GM18873 (cell line): Measurements from ENCODE around the gene NATD1.

Experiments used
- ATAC-seq: cut with Tn5 transposase; IDR thresholded peaks from one replicate; pipeline ENCODE4 v1.9.1; 2021; ENCODE audit warnings: mild to moderate bottlenecking, moderate library complexity, moderate number of reproducible peaks; ENCODE audit not compliant: unreplicated experiment, low FRiP score

NATD1 gene, protein sequence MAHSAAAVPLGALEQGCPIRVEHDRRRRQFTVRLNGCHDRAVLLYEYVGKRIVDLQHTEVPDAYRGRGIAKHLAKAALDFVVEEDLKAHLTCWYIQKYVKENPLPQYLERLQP

DNA sequence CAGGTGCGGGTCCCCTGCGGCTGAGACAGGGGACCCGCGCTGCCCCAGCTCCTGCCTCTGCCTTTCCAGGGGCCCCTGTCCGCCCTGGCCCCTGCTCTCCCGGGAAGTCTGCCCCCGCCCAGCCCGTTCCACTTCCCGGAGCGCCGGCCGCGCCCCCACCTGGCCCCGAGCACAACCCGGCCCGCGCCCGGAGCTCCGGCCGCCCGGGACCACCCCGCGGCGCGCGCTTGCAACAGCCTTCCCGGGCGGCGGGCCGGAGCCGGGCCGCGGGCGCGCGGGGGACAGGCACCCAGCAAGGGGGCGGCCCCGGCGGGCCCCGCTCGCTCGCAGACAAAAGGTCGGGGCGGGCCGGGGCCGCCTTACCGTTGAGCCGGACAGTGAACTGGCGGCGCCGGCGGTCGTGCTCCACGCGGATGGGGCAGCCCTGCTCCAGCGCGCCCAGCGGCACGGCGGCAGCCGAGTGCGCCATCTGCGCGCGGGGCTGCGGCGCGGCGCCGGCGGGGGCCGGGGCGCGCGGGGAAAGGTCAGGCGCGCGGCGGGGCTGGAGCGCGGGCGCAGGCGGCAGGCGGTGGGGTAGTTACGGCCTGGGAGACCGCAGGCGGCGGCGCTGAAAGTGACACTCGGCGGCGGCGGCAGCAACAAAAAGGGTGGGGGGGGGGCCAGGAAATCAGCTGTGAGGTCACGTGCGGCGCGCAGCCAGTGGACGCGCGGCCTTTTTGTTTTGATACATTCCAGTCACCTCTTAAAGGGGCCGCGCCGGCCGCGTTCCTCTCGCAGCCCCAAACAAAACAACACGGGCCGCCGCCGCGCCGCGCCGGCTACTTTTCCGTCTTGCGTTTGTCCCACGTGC lies at the start of gene NATD1:
NATD1 (minus strand) TSS at position 615 of the 850 bp plus-strand sequence; CDS start at position 469, 146 bp downstream.
- no peak for ATAC-seq

DNA sequence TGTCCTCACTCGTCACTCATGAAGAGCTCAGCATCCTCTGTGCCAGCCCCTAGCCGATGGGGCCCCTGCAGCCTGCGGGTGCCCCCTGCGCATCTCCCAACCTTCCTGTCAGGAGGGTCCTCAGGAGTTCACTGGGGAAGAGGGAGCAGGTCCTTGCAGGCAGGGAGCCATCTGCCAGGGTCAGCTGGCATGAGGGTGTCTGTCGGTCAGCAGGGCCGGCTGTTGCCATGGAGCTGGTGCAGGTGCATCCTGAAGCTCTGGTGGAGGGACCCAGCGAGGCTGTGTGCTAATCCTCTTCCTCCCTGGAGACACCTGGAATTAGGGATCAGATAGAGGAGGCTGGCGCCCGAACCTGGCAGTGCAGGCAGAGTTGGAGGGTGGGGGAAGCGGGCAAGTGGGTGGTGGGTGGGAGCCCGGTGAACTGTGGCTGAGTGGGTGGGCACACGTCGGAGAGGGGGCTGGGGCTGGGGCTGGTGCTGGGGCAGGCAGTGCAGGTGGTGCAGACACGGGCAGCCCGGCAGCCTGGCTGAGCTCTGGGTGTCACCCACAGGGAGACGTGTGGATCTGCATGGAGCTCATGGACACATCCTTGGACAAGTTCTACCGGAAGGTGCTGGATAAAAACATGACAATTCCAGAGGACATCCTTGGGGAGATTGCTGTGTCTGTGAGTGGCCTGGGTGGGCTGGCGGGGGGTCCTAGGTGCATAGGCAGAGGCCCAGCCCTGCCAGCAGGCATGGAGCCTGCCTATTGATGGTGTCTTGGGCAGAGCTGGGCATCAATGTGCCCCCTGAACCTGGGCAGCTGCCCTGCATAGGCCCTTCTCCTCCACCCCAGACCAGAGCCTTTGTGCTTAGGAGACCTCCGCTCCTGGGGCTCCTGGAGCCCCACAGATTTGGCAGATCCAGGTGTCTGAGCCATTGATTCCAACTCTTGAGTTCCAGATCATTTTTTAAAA lies 48.7 kb upstream of the NATD1 start:
- no peak for ATAC-seq

DNA sequence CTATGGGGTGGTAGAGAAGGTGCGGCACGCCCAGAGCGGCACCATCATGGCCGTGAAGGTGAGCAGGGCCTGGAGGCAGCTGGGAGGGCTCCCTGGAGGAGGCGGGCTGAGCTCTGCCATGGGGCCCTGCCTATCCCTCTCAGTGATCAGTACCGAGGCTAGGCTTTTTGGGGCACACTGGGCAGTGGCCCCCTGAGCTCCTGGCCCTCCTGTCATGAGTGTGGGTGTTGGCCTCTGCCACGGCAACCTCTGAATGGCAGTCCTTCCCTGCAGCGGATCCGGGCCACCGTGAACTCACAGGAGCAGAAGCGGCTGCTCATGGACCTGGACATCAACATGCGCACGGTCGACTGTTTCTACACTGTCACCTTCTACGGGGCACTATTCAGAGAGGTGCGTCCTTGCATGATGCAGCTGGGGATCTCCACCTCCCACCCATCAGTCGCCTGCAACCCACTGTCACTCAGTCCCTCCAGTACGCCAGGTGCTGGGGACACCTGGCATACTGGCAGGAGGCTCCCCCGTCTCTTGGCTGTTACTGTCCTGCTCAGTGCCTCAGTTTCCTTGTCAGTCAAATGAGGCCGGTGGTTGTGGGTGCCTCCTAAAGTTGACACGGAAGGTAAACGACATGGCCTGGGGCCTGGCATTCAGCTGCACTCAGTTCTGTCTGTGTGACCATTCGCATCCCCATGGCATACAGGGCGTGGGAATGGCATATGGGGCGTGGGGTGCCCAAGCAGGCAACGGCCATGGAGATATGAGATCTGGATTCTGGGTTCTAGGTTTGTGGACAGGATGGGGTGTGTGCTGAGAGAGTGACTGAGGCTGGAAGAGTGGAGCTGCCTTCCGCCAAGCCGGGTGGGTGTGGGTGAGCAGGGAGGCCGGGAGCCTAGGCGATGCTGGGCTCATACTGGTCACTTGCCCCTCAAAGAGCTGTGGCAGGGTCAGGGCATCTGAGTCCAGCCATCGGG lies 47.7 kb upstream of the NATD1 start:
- ATAC-seq, result no peak

DNA sequence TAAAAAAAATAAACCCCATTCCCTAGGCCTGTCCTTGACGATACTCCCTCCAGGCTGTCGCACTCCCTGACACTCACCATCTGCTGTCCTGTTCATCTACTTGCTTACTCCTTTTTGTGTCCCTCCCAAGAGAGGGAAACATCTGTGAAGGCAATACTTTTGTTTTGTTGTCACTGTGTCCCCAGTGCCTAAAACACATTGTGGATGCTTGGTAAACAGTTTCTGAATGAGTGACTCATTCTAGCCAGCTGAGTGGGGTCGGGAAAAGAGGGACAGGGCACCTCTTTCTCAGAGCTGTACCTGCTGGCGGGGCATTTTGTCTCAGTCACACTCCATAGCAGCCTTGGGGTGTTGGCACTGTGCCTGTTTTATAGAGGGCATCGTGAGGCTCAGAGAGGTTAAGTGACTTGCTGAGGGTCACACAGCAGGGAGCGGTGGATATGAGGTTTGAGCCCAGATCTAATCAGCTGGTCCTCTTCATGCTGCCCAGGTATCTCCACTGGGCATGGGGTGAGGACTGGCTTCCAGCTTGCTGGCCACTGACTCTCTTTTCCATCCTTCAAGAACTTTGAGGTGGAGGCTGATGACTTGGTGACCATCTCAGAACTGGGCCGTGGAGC lies 46.9 kb upstream of the NATD1 start:
- ATAC-seq, result no peak

DNA sequence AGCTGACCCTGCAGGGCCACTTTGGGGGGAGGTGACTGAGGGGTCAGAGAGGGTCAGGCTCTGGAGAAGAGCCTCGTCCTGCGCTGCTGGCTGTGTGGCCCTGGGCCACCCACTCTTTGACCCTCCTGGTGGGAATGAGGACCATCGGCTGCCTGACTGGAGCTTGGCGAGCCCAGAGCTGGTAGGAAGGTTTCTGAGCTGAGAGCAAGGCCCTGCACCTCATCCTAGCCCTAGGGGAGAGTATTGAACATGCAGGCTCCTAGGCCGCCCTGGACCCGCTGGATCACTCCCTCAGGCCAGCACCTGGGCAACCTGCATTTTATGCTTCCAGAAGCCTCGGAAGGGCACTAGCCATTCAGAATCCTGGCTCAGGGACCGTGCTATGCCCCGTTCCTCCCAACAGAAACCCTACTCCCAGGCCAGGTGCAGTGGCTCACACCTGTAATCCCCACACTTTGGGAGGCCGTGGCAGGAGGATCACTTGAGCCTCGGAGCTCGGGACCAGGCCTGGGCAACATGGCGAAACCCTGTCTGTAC lies 45.8 kb upstream of the NATD1 start:
- no peak for ATAC-seq

DNA sequence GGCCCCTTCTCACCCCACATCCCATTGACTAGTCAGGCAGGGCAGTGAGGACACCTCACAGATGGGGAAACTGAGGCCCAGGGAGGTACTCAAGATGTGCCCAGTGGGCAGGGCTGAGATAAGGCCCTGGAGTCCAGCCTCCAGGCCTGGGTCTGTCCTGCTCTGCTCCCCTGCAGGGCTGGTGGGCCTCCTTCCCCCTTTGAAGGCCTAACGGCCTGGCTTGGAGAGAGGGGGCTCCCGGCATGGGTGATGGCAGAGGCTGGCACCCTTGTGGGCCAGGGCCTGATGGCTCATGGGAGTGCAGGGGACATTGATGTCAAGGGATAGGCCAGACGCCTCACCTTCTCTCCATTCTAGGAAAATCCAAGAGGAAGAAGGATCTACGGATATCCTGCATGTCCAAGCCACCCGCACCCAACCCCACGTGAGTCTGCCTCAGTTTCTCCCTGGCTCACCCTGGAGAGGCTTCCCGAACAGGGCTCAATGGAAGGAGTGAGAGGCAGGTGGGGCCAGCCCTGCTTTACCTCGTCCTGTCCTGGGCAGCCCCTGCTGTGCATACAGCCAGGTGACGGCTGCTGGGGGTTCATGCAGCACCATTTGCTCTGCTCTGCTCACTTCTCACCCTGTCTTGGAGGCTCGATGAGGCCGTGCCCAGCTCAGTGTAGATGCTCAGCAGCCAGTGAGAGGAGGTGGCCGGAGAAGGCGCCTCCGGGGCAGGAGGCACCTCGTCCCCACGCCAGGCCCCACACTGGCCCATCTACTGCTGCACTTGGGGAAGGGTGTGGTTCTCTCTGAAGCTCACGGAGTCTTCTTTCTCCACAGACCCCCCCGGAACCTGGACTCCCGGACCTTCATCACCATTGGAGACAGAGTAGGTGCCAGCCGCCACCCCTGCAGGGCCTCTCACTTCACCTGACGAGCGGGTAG lies 45.1 kb upstream of the NATD1 start:
- no peak for ATAC-seq

DNA sequence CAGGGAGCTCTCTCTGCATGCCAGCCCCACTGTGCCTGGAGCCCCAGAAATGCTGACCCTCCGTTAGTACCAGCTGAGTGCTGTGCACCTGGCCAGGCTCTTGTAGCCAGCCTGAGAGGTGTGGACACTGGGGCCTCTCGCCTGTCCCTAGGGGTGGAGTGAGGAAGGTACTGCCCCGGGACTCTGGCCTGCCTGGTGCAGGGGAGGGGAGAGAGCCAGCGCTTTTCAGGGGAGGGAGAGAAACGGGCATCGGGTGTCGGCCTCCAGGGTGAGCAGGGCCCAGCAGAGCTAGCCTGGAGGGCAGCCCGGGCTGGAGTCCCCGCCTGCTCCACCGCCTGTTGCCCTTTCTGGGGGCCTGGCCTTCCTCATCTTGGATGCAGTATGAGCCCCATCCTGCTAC lies 44.4 kb upstream of the NATD1 start:
- no peak for ATAC-seq

DNA sequence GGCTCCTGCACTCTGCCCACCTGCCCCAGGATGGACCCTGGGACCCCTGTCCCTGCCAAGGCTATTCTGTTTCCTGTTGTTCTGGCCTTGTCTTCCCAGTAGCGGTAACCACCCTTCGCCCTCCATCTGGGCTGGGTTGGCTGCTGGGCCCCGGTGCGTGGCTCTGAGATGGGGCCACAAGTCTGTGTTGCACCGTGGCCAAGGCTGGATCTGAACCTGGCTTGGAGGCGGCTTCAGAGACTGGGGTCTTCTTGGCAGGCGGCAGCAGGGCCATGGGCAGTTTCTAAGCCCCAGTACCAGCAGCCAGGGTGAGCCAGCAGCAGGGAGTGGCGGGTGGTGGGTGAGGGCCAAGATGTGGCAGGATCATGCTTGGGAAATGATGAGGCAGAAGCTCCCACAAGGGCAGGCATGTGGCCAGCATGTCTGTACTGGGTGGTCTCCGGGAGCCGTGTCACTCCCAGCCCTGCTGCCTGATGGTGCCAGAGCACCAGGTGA lies 43.9 kb upstream of the NATD1 start:
- ATAC-seq, result no peak

DNA sequence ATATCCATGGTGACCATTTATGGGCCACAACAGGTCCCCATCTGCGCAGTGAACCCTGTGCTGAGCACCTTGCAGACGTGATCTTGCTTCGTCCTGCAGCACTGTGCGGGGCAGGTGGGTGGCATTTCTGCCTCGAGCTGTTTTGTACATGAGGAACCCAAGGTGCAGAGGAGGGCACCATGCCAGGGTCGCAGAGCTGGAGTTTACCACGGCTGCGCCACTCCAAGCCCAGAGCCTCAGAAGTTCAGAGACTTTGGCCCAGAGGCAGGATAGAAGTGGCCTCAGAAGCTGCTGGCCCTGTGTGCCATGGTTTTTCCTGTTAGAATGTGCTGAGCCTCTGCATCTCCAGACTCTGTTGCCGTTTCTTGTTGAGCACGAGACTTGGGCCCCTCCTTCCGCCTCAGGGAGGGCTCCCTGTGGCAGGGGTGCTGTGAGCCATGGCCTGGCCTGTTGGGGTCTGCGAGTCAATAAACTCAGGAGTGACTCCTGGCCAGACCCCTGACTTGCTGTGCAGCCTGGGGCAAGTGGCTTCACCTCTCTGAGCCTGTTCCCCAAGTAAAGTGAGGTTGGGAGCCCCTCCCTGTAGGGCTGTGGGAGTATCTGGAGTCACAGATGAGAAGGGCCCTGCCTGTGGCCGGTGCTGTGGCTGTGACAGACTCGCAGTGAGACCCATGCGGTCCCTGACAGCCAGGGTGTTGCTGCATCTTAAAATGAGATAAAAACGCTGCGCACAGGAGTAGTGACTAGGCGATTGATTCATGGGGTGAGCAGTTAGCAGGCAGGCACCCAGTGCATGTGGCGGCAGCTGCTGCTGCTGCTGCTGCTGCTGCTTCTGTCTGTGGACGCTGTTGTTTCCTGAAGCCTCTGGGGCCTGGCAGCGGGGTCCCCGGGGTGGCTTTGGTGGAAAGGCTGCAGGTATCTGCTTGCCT lies 43.2 kb upstream of the NATD1 start:
- no peak for ATAC-seq

DNA sequence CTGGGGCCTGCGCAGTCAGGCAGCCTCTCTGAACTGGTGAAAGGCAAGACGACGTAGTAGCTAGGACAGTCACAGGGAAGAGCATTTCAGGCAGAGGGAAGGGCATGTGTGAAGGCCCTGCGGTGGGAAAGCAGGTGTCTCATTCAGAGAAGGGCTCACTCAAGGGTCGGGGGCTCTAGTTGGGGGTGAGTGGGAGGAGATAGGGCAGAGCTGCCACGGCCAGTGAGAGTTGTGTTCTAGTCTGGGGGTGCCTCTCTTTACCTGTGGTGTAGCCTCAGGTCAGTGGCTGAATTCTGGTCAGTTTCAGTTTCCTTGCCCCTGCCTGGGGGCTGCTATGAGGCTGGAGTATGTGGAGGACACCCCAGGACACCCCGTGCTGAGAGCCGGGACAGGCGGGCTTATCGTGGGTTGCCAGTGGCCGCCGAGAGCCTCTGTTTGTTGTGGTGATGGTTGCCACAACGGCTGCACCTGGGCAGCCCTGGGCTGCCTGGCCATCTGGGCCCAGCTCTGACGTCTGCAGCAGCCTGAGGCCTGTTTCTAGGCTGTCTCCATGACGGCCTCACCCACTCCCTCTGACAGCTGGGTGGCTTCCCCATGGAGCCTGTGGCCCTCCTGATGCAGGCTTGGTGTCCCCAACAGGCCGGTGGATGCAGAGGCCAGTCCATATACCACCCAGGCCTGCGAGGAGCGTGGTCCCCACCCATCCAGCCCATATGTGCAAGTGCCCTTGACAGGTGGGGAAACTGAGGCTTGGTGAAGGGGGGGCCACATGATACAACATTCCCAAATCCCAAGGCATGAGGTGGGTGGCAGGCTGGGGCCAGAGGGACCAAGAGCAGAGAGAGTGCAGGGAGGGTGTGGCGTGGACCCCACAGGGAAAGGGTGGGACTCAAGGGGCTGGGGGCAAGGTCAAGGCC lies 42.1 kb upstream of the NATD1 start:
- ATAC-seq, result no peak

DNA sequence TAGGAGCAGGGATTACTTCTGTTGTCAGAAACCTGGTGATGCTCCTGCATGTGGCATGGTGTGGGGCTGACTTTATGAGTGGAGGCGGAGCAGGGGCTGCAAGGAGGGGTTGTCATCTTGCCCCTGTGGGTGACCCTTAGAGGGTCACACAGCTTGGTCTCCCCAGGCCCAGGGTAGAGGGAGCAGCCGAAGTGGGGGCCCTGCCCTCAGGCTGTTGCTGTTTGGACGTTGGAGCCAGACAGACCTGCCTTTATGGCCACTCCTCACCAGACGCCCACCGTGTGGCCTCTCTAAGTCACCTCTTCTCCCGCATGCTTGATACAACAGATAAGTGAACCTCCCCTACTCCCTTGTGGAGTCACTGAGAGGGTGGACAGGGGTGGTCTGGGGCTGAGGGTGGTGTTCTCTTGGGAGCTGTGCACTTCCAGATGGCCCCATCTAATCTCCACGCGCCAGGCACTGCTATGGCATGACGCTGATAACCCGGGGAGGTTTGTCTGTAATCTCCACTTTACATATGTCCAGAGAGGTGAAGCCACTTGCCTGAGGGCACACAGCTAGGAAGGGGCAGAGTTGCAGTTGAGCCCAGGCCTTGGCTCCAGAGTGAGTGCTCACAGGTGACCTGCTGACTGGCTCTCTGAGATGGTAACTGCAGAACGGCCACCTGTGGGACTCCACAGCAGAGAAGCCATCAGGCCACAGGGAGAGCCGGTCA lies 41.3 kb upstream of the NATD1 start:
- ATAC-seq, result no peak

DNA sequence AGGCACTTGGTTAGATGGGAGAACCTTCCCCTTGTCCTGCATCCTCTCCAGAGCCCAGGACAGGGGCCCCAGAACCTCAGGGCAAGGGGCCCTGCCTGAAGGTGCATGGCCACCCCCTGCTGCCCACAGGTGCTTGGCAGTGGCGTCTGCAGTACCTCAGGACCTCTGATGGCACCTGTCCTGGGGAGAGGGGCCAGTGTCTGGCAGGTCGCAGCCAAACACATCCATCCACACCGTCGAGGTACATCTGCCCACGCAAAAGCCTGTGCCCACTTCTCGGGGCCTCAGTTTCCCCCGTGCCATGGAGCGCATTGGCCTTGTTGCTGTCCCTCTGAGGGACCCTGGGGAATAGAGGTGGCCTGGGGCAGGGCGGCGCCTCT lies 40.6 kb upstream of the NATD1 start:
- ATAC-seq, result no peak

DNA sequence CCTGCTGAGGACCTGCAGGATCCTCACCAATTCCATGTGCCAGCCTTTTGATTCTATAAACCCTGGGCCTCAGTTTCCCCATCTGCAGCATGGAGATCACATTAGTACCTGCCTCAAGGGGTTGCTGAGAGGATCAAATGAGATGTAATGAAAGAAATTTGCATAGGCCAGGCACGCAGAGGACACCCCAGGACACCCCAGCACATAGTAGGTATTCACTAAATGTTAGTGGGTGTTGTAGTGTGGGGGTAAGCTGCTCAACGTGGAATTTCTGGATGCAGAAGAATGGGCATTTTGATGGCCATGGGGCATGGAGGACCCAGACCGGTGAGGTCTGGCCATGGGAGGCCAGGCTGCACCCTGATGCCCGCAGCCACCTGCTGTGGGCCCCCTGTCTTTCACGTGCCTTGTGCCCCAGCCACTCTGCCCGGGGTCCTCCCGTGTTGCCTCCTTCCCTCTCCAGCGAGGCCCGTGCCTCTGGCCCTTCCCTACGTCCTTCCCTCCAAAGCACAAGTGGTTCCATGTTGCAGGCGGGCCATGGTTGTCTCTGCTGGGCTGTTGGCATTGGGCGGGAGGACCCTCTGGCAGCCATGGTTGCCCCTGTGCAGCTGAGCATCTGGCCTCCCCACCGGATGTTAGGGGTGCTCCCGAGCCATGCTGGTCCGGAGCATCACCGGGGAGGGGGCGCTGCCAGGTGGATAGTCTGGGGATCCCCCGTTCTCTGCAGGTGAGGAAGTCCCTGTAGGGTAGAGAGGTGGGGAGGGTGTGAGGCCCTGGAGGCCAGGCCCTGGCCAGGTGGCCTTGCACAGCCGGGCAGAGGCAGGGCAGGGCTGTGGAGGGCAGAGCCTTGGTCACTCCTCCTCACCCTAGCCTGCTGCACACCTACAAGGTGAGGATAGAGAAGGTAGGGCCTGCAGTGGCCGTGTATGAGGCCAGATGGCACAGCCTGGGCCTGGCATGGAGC lies 39.9 kb upstream of the NATD1 start:
- ATAC-seq, result no peak

DNA sequence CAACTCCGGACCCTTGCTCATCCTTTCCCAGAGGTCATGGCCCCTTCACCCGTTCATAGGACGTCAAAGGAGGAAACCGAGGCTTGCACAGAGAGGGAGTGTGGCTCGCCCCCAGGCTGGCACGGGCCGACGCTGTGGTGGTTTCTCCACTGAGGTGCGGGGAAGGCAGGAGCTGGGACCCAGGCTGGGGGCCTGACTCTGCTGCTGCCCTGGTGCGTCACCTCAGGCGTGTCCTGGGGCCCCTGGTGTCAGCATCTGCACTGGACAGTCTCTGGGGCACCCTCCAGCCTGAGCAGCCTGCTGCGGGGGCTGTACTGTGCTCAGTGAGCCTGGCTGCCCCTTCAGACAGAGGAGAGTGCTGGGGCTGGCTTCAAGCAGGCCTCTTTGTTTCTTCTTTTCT lies 38.7 kb upstream of the NATD1 start:
- no peak for ATAC-seq
